ENCODE data around the gene PIK3CA.

DNA sequence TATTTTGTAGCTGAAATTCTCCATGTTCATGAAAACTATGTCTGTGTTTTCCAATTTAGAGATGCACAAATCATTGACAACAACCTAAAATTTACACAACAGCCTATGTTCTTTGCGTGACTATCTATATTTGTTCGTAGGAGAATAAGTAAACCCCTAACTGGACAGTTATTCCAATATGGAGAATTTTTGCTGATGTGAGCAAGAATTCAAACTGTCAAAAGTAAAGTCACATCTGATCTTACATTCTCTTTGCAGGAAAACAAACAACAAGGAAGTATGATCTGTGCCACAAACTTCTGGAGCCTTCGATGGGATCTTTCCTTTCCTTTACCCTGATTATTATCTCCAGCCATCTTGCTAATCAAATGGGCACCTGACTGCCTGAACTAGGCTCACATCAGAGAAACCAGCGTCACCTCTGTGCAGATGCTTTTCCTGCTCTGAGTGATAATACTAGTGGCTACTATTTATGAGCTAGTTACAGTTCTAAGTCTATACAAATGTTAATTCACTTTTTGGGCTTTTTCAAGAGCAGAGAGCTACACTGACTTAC lies 121.1 kb downstream of the PIK3CA start:
- TF ChIP-seq, protein P1, sequence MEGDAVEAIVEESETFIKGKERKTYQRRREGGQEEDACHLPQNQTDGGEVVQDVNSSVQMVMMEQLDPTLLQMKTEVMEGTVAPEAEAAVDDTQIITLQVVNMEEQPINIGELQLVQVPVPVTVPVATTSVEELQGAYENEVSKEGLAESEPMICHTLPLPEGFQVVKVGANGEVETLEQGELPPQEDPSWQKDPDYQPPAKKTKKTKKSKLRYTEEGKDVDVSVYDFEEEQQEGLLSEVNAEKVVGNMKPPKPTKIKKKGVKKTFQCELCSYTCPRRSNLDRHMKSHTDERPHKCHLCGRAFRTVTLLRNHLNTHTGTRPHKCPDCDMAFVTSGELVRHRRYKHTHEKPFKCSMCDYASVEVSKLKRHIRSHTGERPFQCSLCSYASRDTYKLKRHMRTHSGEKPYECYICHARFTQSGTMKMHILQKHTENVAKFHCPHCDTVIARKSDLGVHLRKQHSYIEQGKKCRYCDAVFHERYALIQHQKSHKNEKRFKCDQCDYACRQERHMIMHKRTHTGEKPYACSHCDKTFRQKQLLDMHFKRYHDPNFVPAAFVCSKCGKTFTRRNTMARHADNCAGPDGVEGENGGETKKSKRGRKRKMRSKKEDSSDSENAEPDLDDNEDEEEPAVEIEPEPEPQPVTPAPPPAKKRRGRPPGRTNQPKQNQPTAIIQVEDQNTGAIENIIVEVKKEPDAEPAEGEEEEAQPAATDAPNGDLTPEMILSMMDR (IDR thresholded peaks at IDR 0.05) = no peak
- TF ChIP-seq POLR2A (IDR thresholded peaks at IDR 0.05) (no peak), EP300 (IDR thresholded peaks at IDR 0.05; ENCODE audit: low read depth) (no peak), POLR2AphosphoS5 (IDR thresholded peaks at IDR 0.05) (no peak)
